Skeletal muscle satellite cell (primary cell): ENCODE results near the gene TRAPPC8.
"Not testable (repeated sequence)": the region's sequence is repeated elsewhere in the genome, so short reads cannot be mapped to it uniquely, and the experiment has no call there.

Experiments
- H3K27me3 ChIP-seq: 2 replicates; pipeline ENCODE4 v1.7.0; 2013; ENCODE audit warnings: low read length; ENCODE audit not compliant: control insufficient read depth, insufficient read depth
- H3K36me3 ChIP-seq: 2 replicates; pipeline ENCODE4 v1.7.0; 2013; ENCODE audit warnings: mild to moderate bottlenecking, control low read depth, low read length; ENCODE audit not compliant: insufficient read depth
- H3K4me1 ChIP-seq: 2 replicates; pipeline ENCODE4 v1.7.0; 2013; ENCODE audit warnings: low read length; ENCODE audit not compliant: control insufficient read depth, insufficient read depth
- H3K4me2 ChIP-seq: 2 replicates; pipeline ENCODE4 v1.7.0; 2013; ENCODE audit warnings: mild to moderate bottlenecking, low read length
- H3K4me3 ChIP-seq: 2 replicates; pipeline ENCODE4 v1.7.0; 2013; ENCODE audit warnings: low read length
- H3K9ac ChIP-seq: 2 replicates; pipeline ENCODE4 v1.7.0; 2013; ENCODE audit warnings: mild to moderate bottlenecking, low read depth, low read length, moderate library complexity
- H3K9me3 ChIP-seq: replicated peaks from 2 replicates; pipeline ENCODE4 v1.7.0; 2013; ENCODE audit warnings: mild to moderate bottlenecking, control low read depth, low read length

The TRAPPC8 gene

GRCh38 chr18:31814132-31814531 lies 128.8 kb downstream of the TRAPPC8 start:
- no peaks in the 10 kb centered on the region for H3K4me1 ChIP-seq
- H3K4me3 ChIP-seq = no peak overlapping the region
- no peak overlapping the region for H3K4me2 ChIP-seq
- no peak overlapping the region for H3K9ac ChIP-seq
- H3K9me3 ChIP-seq = no peaks in the 10 kb centered on the region
- H3K27me3 ChIP-seq = peaks cover 5% of the 10 kb centered on the region
- H3K36me3 ChIP-seq = no peaks in the 10 kb centered on the region

- not testable (repeated sequence) for H3K4me3 ChIP-seq, H3K4me1 ChIP-seq, H3K27me3 ChIP-seq, H3K4me2 ChIP-seq, H3K9me3 ChIP-seq, H3K9ac ChIP-seq, H3K36me3 ChIP-seq
Observed at GRCh38 chr18:31810336-31811130, 132.4 kb downstream of the TRAPPC8 start.

- H3K4me1 ChIP-seq, H3K9ac ChIP-seq, H3K36me3 ChIP-seq: not testable (repeated sequence)
Observed at GRCh38 chr18:31809049-31809448, 133.9 kb downstream of the TRAPPC8 start.

DNA sequence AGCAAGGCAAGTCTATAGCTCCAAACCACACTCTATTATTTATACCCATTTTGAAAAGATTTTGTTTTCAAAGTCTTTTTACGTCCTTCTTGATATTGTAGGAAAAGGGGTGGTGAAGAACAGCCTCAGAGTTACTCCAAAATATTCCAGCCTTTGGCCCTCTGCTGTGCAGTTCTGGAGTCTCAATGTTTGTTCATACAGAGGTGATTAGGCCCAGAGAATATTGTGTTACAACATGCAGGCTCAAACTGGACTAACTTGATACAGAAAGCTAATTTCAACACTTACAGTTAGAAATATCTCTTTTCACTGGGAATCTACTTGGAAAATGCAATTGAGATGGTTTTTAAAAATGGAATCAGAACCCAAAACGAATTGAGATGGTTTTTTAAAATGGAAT lies 141.8 kb downstream of the TRAPPC8 start:
- no peaks in the 10 kb centered on the region for H3K4me1 ChIP-seq
- no peak overlapping the region for H3K4me2 ChIP-seq
- peaks cover 4% of the 10 kb centered on the region for H3K27me3 ChIP-seq
- no peak overlapping the region for H3K4me3 ChIP-seq
- no peaks in the 10 kb centered on the region for H3K9me3 ChIP-seq
- no peak overlapping the region for H3K9ac ChIP-seq
- H3K36me3 ChIP-seq = no peaks in the 10 kb centered on the region

More at GRCh38 chr18:31809049-31809448, 133.9 kb downstream of the TRAPPC8 start:
- H3K27me3 ChIP-seq, H3K4me2 ChIP-seq, H3K4me3 ChIP-seq, H3K9me3 ChIP-seq: not testable (repeated sequence)

DNA sequence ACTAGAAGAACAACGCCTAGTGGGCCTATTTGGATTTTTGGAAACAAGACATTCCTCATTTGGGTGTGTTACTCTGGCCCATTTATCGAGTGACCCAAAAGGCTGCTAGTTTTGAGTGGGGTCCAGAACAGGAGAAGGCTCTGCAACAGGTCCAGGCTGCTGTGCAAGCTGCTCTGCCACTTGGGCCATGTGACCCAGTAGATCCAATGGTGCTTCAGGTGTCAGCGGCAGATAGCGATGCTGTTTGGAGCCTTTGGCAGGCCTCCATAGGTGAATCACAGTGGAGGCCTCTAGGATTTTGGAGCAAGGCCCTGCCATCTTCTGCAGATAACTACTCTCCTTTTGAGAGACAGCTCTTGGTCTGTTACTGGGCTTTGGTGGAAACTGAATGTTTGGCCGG lies 143.7 kb downstream of the TRAPPC8 start:
- not testable (repeated sequence) for H3K4me3 ChIP-seq, H3K36me3 ChIP-seq, H3K9me3 ChIP-seq, H3K4me1 ChIP-seq, H3K9ac ChIP-seq, H3K27me3 ChIP-seq, H3K4me2 ChIP-seq

DNA sequence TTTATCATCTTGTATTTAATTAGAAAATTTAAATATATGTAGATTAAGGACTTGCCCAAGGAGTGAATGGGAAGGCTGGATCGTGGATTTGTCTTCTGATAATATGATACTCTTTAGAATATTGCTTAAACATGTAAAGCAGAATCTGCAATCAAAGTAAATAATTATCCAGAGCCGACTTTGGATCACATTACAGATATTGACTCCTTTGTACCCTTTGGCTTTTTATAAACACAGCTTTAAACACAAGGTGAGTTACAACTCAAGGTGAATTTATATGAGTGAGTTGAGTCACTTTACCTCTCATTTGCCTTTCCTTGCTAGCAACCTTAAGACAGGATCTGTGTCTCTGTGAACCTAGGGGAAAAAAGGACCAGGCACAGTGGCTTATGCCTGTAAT lies 144.5 kb downstream of the TRAPPC8 start:
- no peak overlapping the region for H3K9ac ChIP-seq
- H3K4me3 ChIP-seq = no peak overlapping the region
- no peaks in the 10 kb centered on the region for H3K9me3 ChIP-seq
- H3K27me3 ChIP-seq = peaks cover 4% of the 10 kb centered on the region
- H3K36me3 ChIP-seq = no peaks in the 10 kb centered on the region
- no peak overlapping the region for H3K4me2 ChIP-seq
- no peaks in the 10 kb centered on the region for H3K4me1 ChIP-seq

DNA sequence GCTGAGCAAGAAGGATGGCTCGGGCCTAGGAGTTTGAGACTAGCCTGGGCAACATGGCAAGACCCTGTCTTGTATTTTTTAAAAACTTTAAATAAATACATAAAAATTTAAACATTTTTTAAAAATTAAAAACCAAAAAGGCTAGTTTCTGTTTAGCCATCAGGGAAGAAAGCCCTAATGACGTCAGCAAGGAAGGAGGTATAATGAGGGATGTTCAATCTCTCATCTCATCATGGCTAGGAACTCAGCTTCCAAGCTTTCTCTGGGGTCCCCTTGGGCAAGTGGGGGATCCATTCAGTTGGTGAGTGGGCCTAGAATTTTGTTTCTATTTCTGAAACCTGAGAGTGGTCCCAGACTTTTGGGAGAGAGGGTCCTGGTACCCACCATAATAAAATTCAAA lies 147.2 kb downstream of the TRAPPC8 start:
- Histone ChIP-seq H3K36me3 (no peaks in the 10 kb centered on the region), H3K9me3 (no peaks in the 10 kb centered on the region), H3K27me3 (no peaks in the 10 kb centered on the region), H3K4me3 (no peak overlapping the region), H3K9ac (no peak overlapping the region), H3K4me1 (no peaks in the 10 kb centered on the region), H3K4me2 (no peak overlapping the region)

DNA sequence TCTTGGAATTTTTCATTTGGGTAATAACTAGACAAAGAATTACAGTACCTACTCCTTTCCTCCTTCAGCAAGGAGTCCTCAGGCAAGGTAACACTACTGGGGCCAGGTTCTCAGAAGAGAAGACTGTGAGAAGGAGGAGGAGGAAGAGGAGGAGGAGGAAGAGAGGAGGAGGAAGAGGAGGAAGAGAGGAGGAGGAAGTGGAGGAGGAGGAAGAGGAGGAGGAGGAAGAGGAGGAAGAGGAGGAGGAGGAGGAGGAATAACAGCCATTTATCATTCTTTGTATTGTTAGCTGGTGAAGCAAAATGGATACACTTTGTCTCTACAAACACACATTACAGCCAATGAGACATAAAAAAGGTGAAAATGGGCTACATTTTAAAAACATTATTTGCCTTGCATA lies 149.4 kb downstream of the TRAPPC8 start:
- Histone ChIP-seq H3K9ac (no peak overlapping the region), H3K4me1 (no peaks in the 10 kb centered on the region), H3K9me3 (no peaks in the 10 kb centered on the region), H3K4me3 (no peak overlapping the region), H3K36me3 (no peaks in the 10 kb centered on the region), H3K4me2 (no peak overlapping the region), H3K27me3 (no peaks in the 10 kb centered on the region)

DNA sequence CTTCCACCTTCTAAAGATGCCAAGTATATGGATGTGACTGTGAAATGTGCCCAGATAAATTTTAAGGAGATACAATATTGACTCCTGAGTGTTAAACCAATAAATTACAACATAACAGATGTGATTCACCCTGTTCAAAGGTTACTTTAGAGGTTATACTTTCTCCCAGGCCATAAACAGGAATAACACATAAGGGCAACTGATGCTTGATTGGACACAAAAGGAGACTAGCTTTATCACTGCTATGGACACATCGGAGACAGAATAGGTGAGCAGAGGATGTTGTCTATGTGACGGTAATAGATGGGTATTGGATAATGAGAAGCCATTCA lies 150.4 kb downstream of the TRAPPC8 start:
- no peaks in the 10 kb centered on the region for H3K4me1 ChIP-seq
- no peaks in the 10 kb centered on the region for H3K9me3 ChIP-seq
- H3K4me3 ChIP-seq = no peak overlapping the region
- H3K36me3 ChIP-seq = no peaks in the 10 kb centered on the region
- no peak overlapping the region for H3K9ac ChIP-seq
- no peak overlapping the region for H3K4me2 ChIP-seq
- H3K27me3 ChIP-seq = no peaks in the 10 kb centered on the region

DNA sequence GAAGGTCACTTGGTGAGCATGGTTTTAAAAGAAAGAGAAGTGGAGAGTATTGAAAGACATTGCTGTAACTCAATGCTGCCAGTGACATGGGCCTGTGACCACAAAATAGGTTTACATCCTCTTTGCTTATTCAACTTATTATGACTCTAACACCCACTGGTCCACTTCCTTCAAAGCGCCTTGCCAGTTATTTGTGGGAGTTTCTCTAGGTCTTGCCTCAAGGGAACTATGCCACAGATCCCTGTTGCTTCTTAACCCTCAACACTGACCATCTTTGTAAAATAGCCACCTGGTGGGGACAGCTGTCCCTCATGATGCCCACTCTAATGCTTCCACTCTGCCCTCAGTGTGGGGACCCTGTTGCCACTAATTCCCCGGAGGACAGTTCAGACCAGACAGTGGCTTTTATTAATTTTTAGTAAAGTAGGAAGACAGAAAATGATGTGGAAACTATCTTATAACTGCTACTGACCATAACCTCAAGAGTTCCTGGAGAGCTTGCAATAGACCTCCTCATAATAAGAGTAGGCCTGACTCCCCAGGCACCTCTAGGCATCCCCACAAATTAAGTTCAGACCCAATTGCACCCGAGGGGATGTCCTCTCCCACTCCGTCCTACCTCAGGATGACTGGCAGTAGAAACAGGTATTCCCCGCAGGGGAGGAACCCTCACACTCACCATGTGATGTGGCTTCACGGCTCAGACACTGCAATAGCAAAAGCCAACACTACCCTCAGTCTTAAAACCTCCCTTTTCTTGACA lies 150.9 kb downstream of the TRAPPC8 start:
- Histone ChIP-seq H3K4me3 (no peak overlapping the region), H3K36me3 (no peaks in the 10 kb centered on the region), H3K9me3 (no peaks in the 10 kb centered on the region), H3K4me1 (no peaks in the 10 kb centered on the region), H3K9ac (no peak overlapping the region), H3K27me3 (no peaks in the 10 kb centered on the region), H3K4me2 (no peak overlapping the region)

GRCh38 chr18:31789409-31789808 lies 153.5 kb downstream of the TRAPPC8 start:
- Histone ChIP-seq H3K4me1 (no peaks in the 10 kb centered on the region), H3K27me3 (no peaks in the 10 kb centered on the region), H3K9me3 (no peaks in the 10 kb centered on the region), H3K9ac (no peak overlapping the region), H3K36me3 (no peaks in the 10 kb centered on the region), H3K4me3 (no peak overlapping the region), H3K4me2 (no peak overlapping the region)

DNA sequence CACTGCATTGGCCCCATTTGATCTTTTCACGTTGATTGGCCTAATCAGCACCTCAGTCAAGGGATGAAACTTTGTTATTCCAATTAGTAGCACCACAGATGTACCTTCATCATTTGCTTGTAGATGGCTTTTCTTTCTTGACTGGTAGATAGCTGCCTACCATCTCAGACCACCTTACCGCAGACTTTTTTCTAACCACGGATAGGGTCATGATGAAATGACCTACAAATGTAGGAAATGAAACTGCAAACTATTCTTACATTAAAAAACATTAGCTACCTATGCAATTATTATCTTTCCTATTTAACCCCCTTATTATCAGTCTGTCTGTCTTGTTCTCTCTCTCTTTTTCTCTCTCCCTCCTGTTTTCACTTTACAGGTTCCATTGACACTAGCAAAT lies 159.9 kb downstream of the TRAPPC8 start:
- Histone ChIP-seq H3K9me3 (peaks cover 3% of the 10 kb centered on the region), H3K4me2 (no peak overlapping the region), H3K4me1 (no peaks in the 10 kb centered on the region), H3K27me3 (no peaks in the 10 kb centered on the region), H3K36me3 (no peaks in the 10 kb centered on the region), H3K9ac (no peak overlapping the region), H3K4me3 (no peak overlapping the region)
